HepG2 (cell line): Measurements from ENCODE around the gene RAB3A. TPM values are rescaled to one million over a fixed set of nuclear protein-coding genes. Genes with fewer than 3 reads are reported as not detected.

Experiments used
- BRD4 ChIP-seq: sonication (generic); formaldehyde crosslinking; IDR thresholded peaks from 2 replicates; pipeline ENCODE4 v1.4.0; 2020; ENCODE audit warnings: missing genetic modification reagents
- KLF15 ChIP-seq: sonication (generic); formaldehyde crosslinking; IDR thresholded peaks from 2 replicates; pipeline ENCODE4 v1.8.1; 2023; ENCODE audit warnings: borderline replicate concordance, mild to moderate bottlenecking, inconsistent platforms, missing genetic modification reagents, mixed read lengths
- KMT2B ChIP-seq: IDR thresholded peaks from 2 replicates; pipeline ENCODE4 v1.6.1; 2016; ENCODE audit warnings: missing genetic modification reagents, missing compliant biosample characterization
- MBNL3 ChIP-seq: fragments of 250-450 bp; sonication (Bioruptor Pico); conservative IDR thresholded peaks from 2 replicates; pipeline ENCODE4 v1.8.0; 2022; ENCODE audit warnings: mild to moderate bottlenecking, inconsistent platforms
- MIER3 ChIP-seq: IDR thresholded peaks from 2 replicates; pipeline ENCODE4 v1.6.1; 2016; ENCODE audit warnings: missing compliant biosample characterization, borderline replicate concordance
- NKX3-1 ChIP-seq: sonication (generic); formaldehyde crosslinking; IDR thresholded peaks from 2 replicates; pipeline ENCODE4 v1.5.0; 2020; ENCODE audit warnings: missing genetic modification reagents
- NONO ChIP-seq, 2 experiments: fragments of 450-650 bp in 1 of 2; sonication (generic) in 1 of 2; formaldehyde crosslinking in 1 of 2; IDR thresholded peaks in 1 of 2; conservative IDR thresholded peaks in 1 of 2; 2 replicates each; pipeline versions ENCODE4 v1.6.1 to v1.8.0; 2017 to 2022; ENCODE audit warnings: mild to moderate bottlenecking in 1 of 2, missing genetic modification reagents in 1 of 2, moderate library complexity in 1 of 2
- NR2F6 ChIP-seq, 2 experiments: IDR thresholded peaks; 2 replicates each; pipeline ENCODE4 v1.6.1; 2016; ENCODE audit warnings: antibody characterized with exemption in 1 of 2, mild to moderate bottlenecking in 1 of 2
- PAXIP1 ChIP-seq: sonication (generic); formaldehyde crosslinking; conservative IDR thresholded peaks from 2 replicates; pipeline ENCODE4 v1.4.0; 2020; ENCODE audit warnings: mild to moderate bottlenecking, missing genetic modification reagents, moderate library complexity
- PHF5A ChIP-seq: IDR thresholded peaks from one replicate; pipeline ENCODE4 v1.6.1; 2018; ENCODE audit warnings: low read depth, missing genetic modification reagents; ENCODE audit not compliant: unreplicated experiment
- U2AF2 ChIP-seq: fragments of 200-400 bp; formaldehyde crosslinking; IDR thresholded peaks from 2 replicates; pipeline ENCODE4 v1.6.1; 2017; ENCODE audit warnings: low read depth, mild to moderate bottlenecking, low read length
- UBTF ChIP-seq: sonication (generic); formaldehyde crosslinking; IDR thresholded peaks from 2 replicates; pipeline ENCODE4 v1.4.0; 2020; ENCODE audit warnings: mild to moderate bottlenecking, missing genetic modification reagents
- USF2 ChIP-seq, 2 experiments: sonication (generic) in 1 of 2; formaldehyde crosslinking in 1 of 2; IDR thresholded peaks; 2 replicates each; pipeline versions ENCODE4 v1.5.1 to v1.6.1; 2011 to 2020; ENCODE audit warnings: borderline replicate concordance in 1 of 2, low read depth in 1 of 2, low read length in 1 of 2, mild to moderate bottlenecking in 1 of 2, missing genetic modification reagents in 1 of 2, moderate library complexity in 1 of 2
- YY1 ChIP-seq: IDR thresholded peaks from 2 replicates; pipeline ENCODE4 v1.6.1; 2011; ENCODE audit warnings: low read length, low read depth, moderate library complexity, mild to moderate bottlenecking; ENCODE audit not compliant: insufficient read depth, insufficient replicate concordance
- ZBTB7A ChIP-seq: sonication (generic); formaldehyde crosslinking; IDR thresholded peaks from 2 replicates; pipeline ENCODE4 v1.8.0; 2022; ENCODE audit warnings: mild to moderate bottlenecking, missing genetic modification reagents
- ZKSCAN8 ChIP-seq: IDR thresholded peaks from 2 replicates; pipeline ENCODE4 v1.6.1; 2016; ENCODE audit warnings: borderline replicate concordance, missing genetic modification reagents, missing compliant biosample characterization
- ZNF7 ChIP-seq: IDR thresholded peaks from 2 replicates; pipeline ENCODE4 v1.6.1; 2016; ENCODE audit warnings: missing biosample characterization, missing genetic modification reagents
- ZNF891 ChIP-seq: sonication (generic); formaldehyde crosslinking; IDR thresholded peaks from 2 replicates; pipeline ENCODE4 v1.5.0; 2020; ENCODE audit warnings: mild to moderate bottlenecking, missing genetic modification reagents
- polyA plus RNA-seq, 8 experiments: library from polyadenylated mRNA; depleted of rRNA in 3 of 8; stranded (reverse) in 7 of 8; unstranded in 1 of 8; fragments of >200 nt; fragmentation: Illumina TruSeq in 4 of 8; extraction: Trizol in 4 of 8; gene quantifications; 2 replicates each; pipeline versions ENCODE4 v1.2.1 to v1.2.3, GENCODE V29; 2011 to 2016; ENCODE audit warnings: low read depth in 4 of 8, missing spikeins in 1 of 8, mixed read lengths in 1 of 8; ENCODE audit not compliant: insufficient read depth in 1 of 8
- total RNA-seq, 5 experiments: library from RNA; depleted of rRNA; stranded (reverse); fragments of >200 nt; fragmentation: Illumina TruSeq; extraction: Trizol; gene quantifications; 2 replicates each; pipeline ENCODE4 v1.2.3, GENCODE V29; 2016; ENCODE audit warnings: low read depth in 1 of 5

The RAB3A gene
- total and polyA plus RNA-seq, 2 of the 13 experiments (the other 11 are each of a cell fraction or from before 2014, with no cell fraction given) = 0.58 to 0.98 TPM

GRCh38 chr19:18173572-18174288 lies 30.1 kb downstream of the RAB3A start, which contains the start of gene IFI30 (continued):
- TF ChIP-seq UBTF (CRISPR knock-in tag) (peak; percentile 60), NR2F6 (IDR thresholded peaks at IDR 0.05) (0 out of 2 replicates have a peak, but pooled peaks have one; percentile 8), NR2F6 (CRISPR knock-in tag; IDR thresholded peaks at IDR 0.05) (peak; percentile 15; the same call in 1 of the 2 replicates), PAXIP1 (CRISPR knock-in tag) (peak; percentile 20), MBNL3 (CRISPR knock-in tag) (no peak), KMT2B (peak; percentile 32), NONO (IDR thresholded peaks at IDR 0.05) (no peak), NONO (CRISPR knock-in tag; conservative IDR thresholded peaks at IDR 0.05) (peak; percentile 28; the same call in 1 of the 2 replicates), PHF5A (peak; percentile 58), NKX3-1 (CRISPR knock-in tag) (0 out of 2 replicates have a peak, but pooled peaks have one; percentile 67), U2AF2 (no peak), KLF15 (CRISPR knock-in tag) (peak; percentile 31; the same call in 1 of the 2 replicates), ZNF891 (CRISPR knock-in tag) (peak; percentile 80), USF2 (IDR thresholded peaks at IDR 0.05; ENCODE audit: low read depth, low read length) (peak; percentile 29; the same call in 1 of the 2 replicates), USF2 (CRISPR knock-in tag; IDR thresholded peaks at IDR 0.05; ENCODE audit: borderline replicate concordance) (peak; percentile 30; the same call in 1 of the 2 replicates), ZBTB7A (CRISPR knock-in tag) (no peak), BRD4 (no peak; the same call in 1 of the 2 replicates), MIER3 (CRISPR knock-in tag) (no peak), ZNF7 (CRISPR knock-in tag) (peak; percentile 99), ZKSCAN8 (CRISPR knock-in tag) (peak; percentile 99), YY1 (peak; percentile 17)
